ENCODE measurements around the gene HOXA7. TPM values are rescaled to one million over a fixed set of nuclear protein-coding genes. Genes with fewer than 3 reads are reported as not detected.

The HOXA7 gene
- total RNA-seq, 1 donor, result 3.6 TPM

- no peak overlapping the region for H3K4me2 ChIP-seq (ENCODE audit: insufficient read depth, low read length)
- H3K79me2 ChIP-seq (ENCODE audit: insufficient read depth, low read length), result peaks cover 64% of the 10 kb centered on the region
- peaks cover 4% of the 10 kb centered on the region for H3K36me3 ChIP-seq (ENCODE audit: insufficient read depth, low read length)
- H2AFZ ChIP-seq (ENCODE audit: low read length), result no peak overlapping the region
- H3K4me3 ChIP-seq (ENCODE audit: insufficient read depth, low read length), result no peak overlapping the region
- no peak for TF ChIP-seq CTCF (IDR thresholded peaks at IDR 0.05; ENCODE audit: extremely low read depth, low read depth, low read length)
- H3K27me3 ChIP-seq (ENCODE audit: insufficient read depth, low read length), result no peaks in the 10 kb centered on the region
- H4K20me1 ChIP-seq (ENCODE audit: insufficient read depth, low read length), result peaks cover 9% of the 10 kb centered on the region
- H3K4me1 ChIP-seq (ENCODE audit: insufficient read depth, low read length), result peaks cover 36% of the 10 kb centered on the region
- peak; percentile 8 for DNase-seq (ENCODE audit: insufficient read length, low spot score, missing footprints)
- H3K27ac ChIP-seq (ENCODE audit: low read depth, low read length), result no peak overlapping the region
- no peaks in the 10 kb centered on the region for H3K9me3 ChIP-seq (ENCODE audit: low read depth, low read length)
Observed at GRCh38 chr7:27154369-27154768, 2.1 kb downstream of the HOXA7 start.

- TF ChIP-seq CTCF (IDR thresholded peaks at IDR 0.05; ENCODE audit: extremely low read depth, low read depth, low read length), result no peak
- H3K79me2 ChIP-seq (ENCODE audit: insufficient read depth, low read length), result peaks cover 72% of the 10 kb centered on the region
- peak overlapping the region; percentile 99 for H3K4me2 ChIP-seq (ENCODE audit: insufficient read depth, low read length)
Observed at GRCh38 chr7:27153526-27153925, 2.9 kb downstream of the HOXA7 start.

GRCh38 chr7:27152816-27153442 lies 3.5 kb downstream of the HOXA7 start:
- H3K36me3 ChIP-seq (ENCODE audit: insufficient read depth, low read length), result peaks cover 4% of the 10 kb centered on the region
- no peaks in the 10 kb centered on the region for H3K27me3 ChIP-seq (ENCODE audit: insufficient read depth, low read length)
- TF ChIP-seq CTCF (IDR thresholded peaks at IDR 0.05; ENCODE audit: extremely low read depth, low read depth, low read length), result no peak
- peaks cover 49% of the 10 kb centered on the region for H3K4me1 ChIP-seq (ENCODE audit: insufficient read depth, low read length)
- H3K4me3 ChIP-seq (ENCODE audit: insufficient read depth, low read length), result peak overlapping the region; percentile 93
- peaks cover 9% of the 10 kb centered on the region for H4K20me1 ChIP-seq (ENCODE audit: insufficient read depth, low read length)
- no peaks in the 10 kb centered on the region for H3K9me3 ChIP-seq (ENCODE audit: low read depth, low read length)
- H3K79me2 ChIP-seq (ENCODE audit: insufficient read depth, low read length), result peaks cover 78% of the 10 kb centered on the region
- peak overlapping the region; percentile 88 for H3K27ac ChIP-seq (ENCODE audit: low read depth, low read length)
- peak; percentile 91 for DNase-seq (ENCODE audit: insufficient read length, low spot score, missing footprints)
- peak overlapping the region; percentile 95 for H2AFZ ChIP-seq (ENCODE audit: low read length)
- peak overlapping the region; percentile 99 for H3K4me2 ChIP-seq (ENCODE audit: insufficient read depth, low read length)

More at GRCh38 chr7:27153526-27153925, 2.9 kb downstream of the HOXA7 start:
- H3K4me3 ChIP-seq (ENCODE audit: insufficient read depth, low read length), result peak overlapping the region; percentile 93
- H3K27me3 ChIP-seq (ENCODE audit: insufficient read depth, low read length), result no peaks in the 10 kb centered on the region
- H3K9me3 ChIP-seq (ENCODE audit: low read depth, low read length), result no peaks in the 10 kb centered on the region
- peak; percentile 43 for DNase-seq (ENCODE audit: insufficient read length, low spot score, missing footprints)
- H4K20me1 ChIP-seq (ENCODE audit: insufficient read depth, low read length), result peaks cover 9% of the 10 kb centered on the region
- no peak overlapping the region for H2AFZ ChIP-seq (ENCODE audit: low read length)
- peaks cover 44% of the 10 kb centered on the region for H3K4me1 ChIP-seq (ENCODE audit: insufficient read depth, low read length)
- H3K27ac ChIP-seq (ENCODE audit: low read depth, low read length), result peak overlapping the region; percentile 88
- peaks cover 4% of the 10 kb centered on the region for H3K36me3 ChIP-seq (ENCODE audit: insufficient read depth, low read length)

- peaks cover 53% of the 10 kb centered on the region for H3K4me1 ChIP-seq (ENCODE audit: insufficient read depth, low read length)
- peak within 1 kb of the TSS; percentile 95 for H2AFZ ChIP-seq (ENCODE audit: low read length)
- H3K36me3 ChIP-seq (ENCODE audit: insufficient read depth, low read length), result peaks cover 4% of the 10 kb centered on the region
- H3K4me3 ChIP-seq (ENCODE audit: insufficient read depth, low read length), result peak within 1 kb of the TSS; percentile 93
- no peaks in the 10 kb centered on the region for H3K27me3 ChIP-seq (ENCODE audit: insufficient read depth, low read length)
- no peak for TF ChIP-seq CTCF (IDR thresholded peaks at IDR 0.05; ENCODE audit: extremely low read depth, low read depth, low read length)
- DNase-seq (ENCODE audit: insufficient read length, low spot score, missing footprints), result peak; percentile 97
- H3K27ac ChIP-seq (ENCODE audit: low read depth, low read length), result peak within 1 kb of the TSS; percentile 88
- H3K9me3 ChIP-seq (ENCODE audit: low read depth, low read length), result no peaks in the 10 kb centered on the region
- H3K4me2 ChIP-seq (ENCODE audit: insufficient read depth, low read length), result peak within 1 kb of the TSS; percentile 99
- peaks cover 86% of the 10 kb centered on the region for H3K79me2 ChIP-seq (ENCODE audit: insufficient read depth, low read length)
- H4K20me1 ChIP-seq (ENCODE audit: insufficient read depth, low read length), result peaks cover 9% of the 10 kb centered on the region
Observed at GRCh38 chr7:27151931-27152815, 4.3 kb downstream of the HOXA7 start, which contains the start of gene HOXA3. Gene HOXA3, minus strand, starts transcription at chr7:27152583. Its CDS starts 41,943 bp downstream, at chr7:27110640.
